Measurements from ENCODE around the gene MPND.

Gene MPND

DNA sequence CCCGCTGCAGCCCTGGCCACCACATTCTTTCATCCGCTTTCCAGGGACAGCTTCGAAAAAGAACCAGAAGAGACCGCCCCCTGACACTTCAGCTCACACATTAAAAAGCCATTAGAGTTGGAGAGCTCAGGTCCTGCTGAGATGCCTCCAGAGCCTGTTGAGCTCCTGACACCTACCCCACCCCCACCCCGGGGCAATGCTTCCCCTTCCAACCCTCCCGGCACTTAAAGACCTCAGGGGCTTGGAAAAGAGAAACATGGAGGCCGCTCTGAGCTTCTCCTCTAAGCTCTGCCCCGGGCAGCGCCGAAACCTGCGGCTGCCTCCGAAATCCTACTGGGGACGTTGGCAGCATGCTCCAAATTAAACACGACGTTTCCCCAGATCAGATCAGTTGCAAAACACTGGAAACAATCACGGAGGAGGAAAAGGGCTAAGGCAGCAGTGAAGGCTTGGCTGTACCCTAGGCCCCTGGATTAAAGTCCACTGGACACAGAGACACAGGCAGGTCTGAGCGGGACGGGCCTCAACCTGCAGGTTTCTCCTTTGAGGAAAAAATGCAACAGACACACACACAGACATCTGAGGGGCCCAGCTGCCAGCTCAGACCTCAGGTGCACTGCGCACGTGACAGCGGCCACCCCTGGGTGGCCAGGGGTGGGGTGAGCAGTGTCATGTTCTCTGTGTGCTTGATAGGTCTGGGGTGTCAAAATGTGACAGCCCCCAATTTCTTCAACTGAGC lies 47.4 kb downstream of the MPND start:
- no peak overlapping the region for H3K4me3 ChIP-seq (ENCODE audit: low read length)
- DNase-seq (ENCODE audit: low read depth, low spot score) = no peak

DNA sequence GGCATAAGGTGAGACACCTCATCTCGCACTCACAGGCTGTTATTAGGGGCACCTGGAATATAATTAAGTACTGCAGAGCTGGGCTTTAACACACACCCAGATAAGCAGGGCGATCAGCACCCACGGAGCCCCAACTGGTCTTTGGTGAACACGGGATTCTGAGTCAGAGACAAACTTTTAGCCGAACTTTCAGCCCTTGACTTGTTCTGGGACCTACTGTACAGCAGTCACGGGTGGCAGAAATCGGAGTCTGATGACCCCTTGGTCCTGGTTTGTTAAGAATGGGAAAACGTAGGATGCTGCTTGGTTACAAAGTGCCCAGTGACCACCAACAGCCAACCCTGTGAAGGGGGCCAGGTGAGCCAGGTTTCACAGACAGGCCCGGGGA lies 47.9 kb downstream of the MPND start:
- no peak overlapping the region for H3K4me3 ChIP-seq (ENCODE audit: low read length)
- no peak for DNase-seq (ENCODE audit: low read depth, low spot score)

DNA sequence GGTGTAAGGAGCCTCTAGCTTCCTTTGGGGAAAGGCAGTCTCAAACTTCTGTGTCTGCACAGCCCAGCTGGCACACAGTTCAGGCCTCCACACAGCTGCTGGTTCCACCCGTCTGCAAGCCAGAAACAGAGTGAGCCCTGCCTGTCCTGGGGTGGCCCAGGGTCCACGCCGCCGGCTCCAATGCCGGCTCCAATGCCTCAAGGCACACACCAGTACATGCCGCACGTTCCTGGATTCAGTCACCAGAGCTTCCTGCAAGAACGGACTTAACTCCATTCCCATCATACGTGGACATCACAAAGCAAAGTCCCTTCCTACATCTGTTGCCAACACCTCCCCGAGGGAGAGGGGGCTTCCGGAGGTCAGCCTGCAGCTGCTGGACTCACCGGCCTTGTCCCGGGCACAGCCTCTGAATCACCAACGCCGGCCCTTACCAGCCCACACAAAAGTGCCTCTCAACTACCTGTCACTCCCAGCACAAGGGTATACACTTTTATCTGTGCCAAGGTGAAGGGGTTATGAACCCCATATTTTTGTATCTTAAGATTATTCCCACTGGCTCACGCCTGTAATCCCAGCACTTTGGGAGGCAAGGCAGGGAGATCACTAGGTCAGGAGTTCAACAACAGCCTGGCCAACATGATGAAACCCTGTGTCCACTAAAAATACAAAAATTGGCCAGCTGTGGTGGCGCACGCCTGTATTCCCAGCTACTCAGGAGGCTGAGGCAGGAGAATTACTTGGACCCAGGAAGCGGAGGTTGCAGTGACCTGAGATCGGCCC lies 48.5 kb downstream of the MPND start:
- DNase-seq (ENCODE audit: low read depth, low spot score) = no peak
- no peak overlapping the region for H3K4me3 ChIP-seq (ENCODE audit: low read length)

DNA sequence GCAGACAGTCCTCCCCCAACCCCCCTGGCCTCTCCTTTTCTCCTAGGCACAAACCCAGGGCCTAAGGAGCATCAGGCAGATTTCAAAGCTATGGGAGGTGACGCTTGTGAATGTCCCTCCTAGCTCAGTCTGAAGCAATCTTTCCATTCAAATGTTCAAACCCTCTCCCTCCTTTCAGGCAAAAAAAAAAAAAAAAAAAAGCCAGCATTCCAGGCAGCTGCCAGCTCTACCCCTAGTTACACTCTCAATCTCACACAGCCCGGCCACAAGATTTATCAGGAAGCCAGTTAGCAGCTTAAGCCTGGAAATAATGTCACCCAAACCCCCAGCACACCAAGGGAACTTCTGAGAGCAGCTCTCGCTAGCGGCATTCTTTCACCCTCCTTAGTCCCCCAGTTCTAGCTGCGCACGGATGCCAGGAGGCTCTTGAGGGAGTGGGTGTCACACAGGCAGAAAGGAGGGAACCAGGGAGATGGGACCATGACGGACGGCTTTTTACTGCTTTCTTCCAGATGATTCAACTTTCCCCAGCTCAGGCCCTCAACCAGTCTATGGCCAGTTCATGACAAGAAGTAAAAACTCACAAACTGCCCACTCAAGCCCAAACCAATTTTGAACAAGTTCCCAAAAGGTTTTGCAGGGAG lies 50.7 kb downstream of the MPND start:
- no peak for DNase-seq (ENCODE audit: low read depth, low spot score)
- H3K4me3 ChIP-seq (ENCODE audit: low read length) = no peak overlapping the region

DNA sequence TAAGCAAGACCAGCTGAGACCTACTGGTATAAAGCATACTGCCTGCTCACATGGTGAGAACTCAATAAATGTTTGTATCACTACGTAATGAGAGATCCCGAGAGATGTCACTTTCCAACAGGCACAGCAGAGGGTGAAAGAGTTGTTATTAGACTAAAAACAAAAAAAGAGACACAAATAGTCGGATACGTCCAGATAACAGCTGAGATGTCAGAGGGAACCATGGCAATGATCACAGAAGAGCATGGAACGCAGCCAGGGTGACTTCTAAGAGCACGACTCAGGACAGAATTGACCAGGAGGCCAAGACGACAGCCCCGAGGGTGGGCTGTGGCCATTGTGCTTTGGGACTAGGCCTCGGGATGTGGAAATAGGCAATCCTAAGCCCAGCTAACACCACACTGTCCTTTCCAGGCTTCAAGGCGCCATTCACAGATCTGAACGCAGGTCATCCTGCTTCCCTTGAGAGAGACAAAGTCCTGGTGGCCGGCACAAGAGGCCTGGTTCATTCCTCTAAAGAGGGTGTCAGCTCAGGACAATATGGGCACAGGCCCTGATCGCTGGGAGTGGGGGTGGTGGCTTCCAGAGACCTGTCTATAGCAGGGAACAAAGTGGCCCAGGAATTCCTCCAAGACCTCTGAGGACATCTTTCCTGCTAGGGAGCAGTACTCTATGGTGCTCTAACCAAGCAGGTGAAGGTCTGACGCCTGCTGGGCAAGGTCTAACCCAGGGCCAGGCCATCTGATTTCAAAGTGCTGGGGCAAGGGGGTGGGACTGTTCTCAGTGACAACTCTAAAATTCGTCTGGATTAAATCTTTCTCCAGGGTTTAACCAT lies 53.8 kb downstream of the MPND start:
- H3K4me3 ChIP-seq (ENCODE audit: low read length) = no peak overlapping the region
- no peak for DNase-seq (ENCODE audit: low read depth, low spot score)

DNA sequence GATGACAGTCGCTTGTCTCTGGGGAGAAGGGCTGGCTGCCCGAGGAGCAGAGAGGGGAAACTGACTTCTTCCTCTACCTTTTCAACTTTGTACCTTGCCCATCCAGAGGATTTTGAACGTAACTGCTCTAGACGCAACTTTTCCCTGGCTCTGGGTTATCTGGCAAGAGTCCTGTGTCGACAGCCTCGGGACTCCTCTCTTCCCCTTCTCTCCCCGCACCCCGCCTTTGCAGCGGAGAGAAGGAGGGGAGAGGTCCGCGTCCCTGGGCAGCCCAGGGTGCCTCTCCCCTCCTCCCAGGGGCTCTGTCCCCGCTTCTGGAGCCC lies 56.4 kb downstream of the MPND start:
- peak overlapping the region; percentile 59 for H3K4me3 ChIP-seq (ENCODE audit: low read length)
- DNase-seq (ENCODE audit: low read depth, low spot score) = no peak

DNA sequence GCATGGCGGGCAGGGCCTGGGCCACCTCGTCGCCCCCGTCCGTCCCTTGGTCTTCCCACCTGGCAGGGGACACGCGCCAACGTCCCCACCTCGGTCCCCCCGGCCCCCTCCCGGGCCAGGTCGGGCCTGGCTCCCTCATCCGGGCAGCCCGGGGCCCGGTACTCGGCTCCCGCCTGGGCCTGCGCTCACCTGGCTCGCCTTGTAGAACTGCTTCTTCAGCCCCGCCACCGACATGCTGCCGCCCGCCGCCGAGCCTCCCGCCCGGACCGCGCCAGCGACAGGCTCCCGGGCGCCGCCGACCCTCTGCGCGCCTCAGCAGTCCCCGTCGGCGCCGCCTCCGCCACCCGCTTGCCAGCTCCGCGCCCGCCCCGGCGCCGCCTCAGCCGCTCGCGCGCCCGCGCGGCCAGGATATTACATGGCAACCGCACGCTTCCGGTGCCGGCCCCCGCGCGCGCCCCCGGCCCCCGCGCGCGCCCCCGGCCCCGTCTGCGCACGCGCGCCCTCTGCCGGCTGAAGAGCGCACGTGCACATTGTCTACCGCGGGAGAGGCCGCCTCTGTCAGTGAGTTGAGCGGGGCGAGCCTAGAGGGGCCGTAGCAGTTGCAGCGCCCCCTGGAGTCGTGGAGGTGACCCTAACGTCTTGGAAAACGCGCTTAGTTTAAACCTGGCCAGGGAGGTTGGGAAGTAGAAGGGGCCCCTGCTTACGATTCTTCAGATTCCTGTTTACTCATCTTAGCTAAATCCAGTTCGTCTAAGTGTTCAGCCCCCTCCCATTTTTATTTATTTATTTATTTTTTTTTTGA lies 57.0 kb downstream of the MPND start, which contains the start of gene SH3GL1:
Gene SH3GL1 (minus strand): TSS at position 413 of the 802 bp plus-strand sequence. CDS start 179 bp downstream, at position 234.
- peak within 1 kb of the TSS; percentile 59 for H3K4me3 ChIP-seq (ENCODE audit: low read length)
- peak; percentile 90 for DNase-seq (ENCODE audit: low read depth, low spot score)

DNA sequence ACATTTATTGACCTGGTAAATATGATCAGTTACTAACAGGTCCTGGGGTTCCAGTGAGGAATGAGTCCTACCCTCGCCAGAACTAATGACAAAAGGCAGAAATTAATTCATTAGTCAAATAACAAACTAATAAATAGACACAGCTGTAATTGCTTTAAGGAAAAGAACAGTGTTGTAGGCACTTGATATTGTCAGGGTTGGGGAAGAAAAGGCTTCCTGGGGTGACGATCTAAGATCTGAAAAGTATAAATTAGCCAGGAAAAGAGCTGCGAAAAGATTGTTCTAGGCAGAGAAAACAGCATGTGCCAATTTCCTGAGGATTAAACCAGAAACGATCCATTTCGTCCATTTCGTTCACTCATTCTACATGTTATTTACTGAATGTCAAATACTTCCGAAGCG lies 58.4 kb downstream of the MPND start:
- no peak for DNase-seq (ENCODE audit: low read depth, low spot score)
- peak overlapping the region; percentile 65 for H3K4me3 ChIP-seq (ENCODE audit: low read length)

DNA sequence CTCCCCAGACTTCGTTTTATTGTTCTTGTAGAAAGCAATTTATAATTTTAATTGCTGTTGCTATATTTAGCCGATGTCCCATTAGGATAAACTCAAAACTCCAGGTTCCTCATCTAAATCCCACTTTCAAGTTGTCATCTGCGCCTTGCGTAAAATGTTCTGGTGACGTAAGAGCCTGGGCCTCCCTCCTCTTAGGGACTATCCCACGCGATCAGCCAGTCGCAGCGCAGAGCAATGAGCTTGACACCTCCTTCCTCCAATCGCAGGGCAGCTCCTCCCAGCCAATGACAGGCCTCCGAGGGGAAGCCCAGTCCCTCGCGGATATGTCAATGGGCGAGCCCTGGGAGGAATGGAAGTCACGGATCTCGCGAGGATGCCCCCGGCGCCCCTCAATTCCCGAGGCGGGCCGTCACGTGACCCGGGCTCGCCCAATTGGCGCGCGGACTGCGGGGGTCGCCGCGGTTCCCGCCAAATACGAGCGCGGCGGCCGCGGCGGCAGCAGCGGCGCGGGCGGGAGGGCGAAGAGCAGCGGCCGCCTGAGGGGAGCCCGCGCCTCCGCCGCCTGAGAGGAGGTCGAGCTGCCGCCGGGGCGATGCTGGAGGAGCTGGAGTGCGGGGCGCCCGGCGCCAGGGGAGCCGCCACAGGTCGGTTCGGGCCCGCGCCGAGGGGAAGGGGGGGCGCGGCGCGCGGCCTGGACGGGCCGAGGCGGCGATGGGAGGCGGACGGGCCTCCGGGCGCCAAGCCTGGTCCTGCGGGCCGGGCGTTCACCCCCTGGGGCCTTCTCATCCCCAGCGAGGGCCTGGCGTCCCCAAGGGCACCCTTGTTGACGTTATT lies 59.0 kb downstream of the MPND start, which contains the start of gene CHAF1A:
Gene CHAF1A (plus strand): TSS at position 470 of the 834 bp plus-strand sequence. CDS start 123 bp downstream, at position 593.
- H3K4me3 ChIP-seq (ENCODE audit: low read length) = peak within 1 kb of the TSS; percentile 100
- peak; percentile 100 for DNase-seq (ENCODE audit: low read depth, low spot score)

DNA sequence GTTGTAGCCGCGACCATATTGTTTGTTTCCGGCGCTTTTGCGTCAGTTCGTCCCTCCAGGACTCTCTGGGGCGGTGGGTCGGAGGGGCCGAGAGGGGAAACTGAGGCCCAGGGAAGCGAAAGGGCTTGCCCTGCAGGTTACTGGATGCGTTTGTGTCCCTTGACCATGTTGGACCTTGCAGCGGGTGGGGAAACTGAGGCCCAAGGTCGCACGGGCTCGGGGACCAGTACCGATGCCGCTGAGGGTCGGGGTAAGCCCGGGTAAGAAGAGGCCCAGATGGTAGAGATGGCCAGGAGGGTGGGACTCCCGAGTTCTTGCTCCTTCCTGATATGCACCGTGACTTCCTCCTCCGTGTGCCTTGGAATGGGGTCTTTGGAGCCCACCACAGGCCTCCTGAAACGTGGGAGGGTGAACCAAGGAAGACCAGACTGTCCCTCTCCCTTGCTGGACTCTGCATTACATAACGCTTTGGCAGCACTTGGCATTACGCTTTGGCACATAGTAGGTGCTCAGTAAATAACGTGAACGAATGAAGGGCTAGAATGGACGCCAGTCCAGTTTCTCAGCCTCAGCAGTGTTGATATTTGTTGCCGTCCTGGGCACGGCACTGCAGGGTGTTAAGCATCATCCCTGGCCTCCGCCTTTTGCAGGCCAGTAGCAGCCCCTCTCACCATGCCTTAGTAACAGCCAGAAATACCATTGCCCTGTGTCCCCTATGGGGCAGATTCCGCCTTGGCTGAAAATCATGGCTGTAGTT lies 59.8 kb downstream of the MPND start:
- H3K4me3 ChIP-seq (ENCODE audit: low read length) = peak overlapping the region; percentile 100
- DNase-seq (ENCODE audit: low read depth, low spot score) = no peak

DNA sequence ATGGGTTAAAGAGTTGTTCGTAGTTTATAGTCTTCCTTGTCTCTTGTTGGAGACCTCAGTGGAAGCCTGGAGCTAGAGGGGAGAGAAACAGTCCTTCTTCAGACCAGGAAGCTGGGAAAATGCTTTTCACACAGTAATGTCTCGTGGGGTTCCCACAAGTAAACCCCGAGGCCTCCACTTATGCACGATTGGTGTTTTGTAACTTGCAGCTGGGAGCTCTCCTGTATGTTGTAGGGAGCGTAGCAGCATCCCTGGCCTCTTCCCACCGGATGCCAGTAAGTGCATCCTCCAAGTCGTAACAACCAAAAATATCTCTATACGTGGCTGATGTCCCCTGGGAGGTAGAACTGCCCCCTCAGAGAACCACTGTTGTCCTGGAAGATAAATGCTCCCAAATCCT lies 62.6 kb downstream of the MPND start:
- H3K4me3 ChIP-seq (ENCODE audit: low read length) = no peak overlapping the region
- no peak for DNase-seq (ENCODE audit: low read depth, low spot score)

DNA sequence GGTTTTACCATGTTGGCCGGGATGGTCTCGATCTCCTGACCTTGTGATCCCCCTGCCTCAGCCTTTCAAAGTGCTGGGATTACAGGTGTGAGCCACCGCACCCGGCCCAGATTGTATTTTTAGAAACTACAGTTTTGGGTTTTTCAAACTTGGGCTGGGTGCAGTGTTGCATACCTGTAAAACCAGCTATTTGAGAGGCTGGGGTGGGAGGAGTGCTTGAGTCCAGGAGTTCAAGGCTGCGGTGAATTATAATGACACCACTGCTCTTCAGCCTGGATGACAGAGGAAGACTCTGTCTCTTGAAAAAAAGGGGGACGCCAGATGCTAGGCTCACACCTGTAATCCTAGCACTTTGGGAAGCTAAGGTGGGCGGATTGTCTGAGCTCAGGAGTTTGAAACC lies 63.3 kb downstream of the MPND start:
- no peak overlapping the region for H3K4me3 ChIP-seq (ENCODE audit: low read length)

DNA sequence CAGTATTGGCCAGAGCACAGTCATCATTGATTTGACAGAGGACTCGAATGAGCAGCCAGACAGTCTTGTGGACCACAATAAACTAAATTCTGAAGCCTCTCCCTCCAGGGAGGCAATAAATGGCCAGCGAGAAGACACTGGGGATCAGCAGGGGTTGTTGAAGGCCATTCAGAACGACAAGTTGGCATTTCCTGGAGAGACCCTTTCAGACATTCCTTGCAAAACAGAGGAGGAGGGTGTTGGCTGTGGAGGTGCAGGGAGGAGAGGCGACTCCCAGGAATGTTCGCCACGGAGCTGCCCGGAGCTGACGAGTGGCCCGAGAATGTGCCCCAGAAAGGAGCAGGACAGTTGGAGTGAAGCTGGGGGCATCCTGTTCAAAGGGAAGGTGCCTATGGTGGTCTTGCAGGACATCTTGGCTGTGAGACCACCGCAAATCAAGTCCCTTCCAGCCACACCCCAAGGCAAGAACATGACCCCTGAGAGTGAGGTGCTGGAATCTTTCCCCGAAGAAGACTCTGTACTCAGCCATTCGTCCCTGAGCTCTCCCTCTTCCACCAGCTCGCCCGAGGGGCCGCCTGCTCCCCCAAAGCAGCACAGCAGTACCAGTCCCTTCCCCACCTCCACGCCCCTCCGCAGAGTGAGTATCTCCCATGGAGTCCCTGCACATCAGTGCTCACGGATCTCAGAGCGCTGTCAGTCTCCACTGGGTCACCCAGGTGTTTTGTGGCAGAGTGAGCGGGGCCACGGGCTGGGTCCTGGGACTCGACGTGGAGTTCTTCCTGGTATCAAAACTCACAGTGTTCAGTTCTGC lies 66.0 kb downstream of the MPND start:
- no peak for DNase-seq (ENCODE audit: low read depth, low spot score)

More for the DNA sequence above, 63.3 kb downstream of the MPND start:
- no peak for DNase-seq (ENCODE audit: low read depth, low spot score)

More for the DNA sequence above, 66.0 kb downstream of the MPND start:
- no peak overlapping the region for H3K4me3 ChIP-seq (ENCODE audit: low read length)
